ENCODE measurements around the gene TESMIN.

Gene TESMIN

GRCh38 chr11:68709062-68709461, 42.3 kb downstream of the TESMIN start:
- no peak for FAIRE-seq

- no peak for FAIRE-seq
These were observed 43.8 kb downstream of the TESMIN start for GRCh38 chr11:68707527-68707926.

GRCh38 chr11:68704887-68705286, 46.4 kb downstream of the TESMIN start:
- no peak for FAIRE-seq

- no peak for FAIRE-seq
These were observed 52.3 kb downstream of the TESMIN start for GRCh38 chr11:68698993-68699392.

GRCh38 chr11:68695531-68695930, 55.8 kb downstream of the TESMIN start:
- no peak for FAIRE-seq

- FAIRE-seq = no peak
These were observed 56.7 kb downstream of the TESMIN start for GRCh38 chr11:68694431-68695297.

GRCh38 chr11:68693484-68693882, 57.8 kb downstream of the TESMIN start:
- FAIRE-seq = no peak

- FAIRE-seq = no peak
These were observed 58.3 kb downstream of the TESMIN start for GRCh38 chr11:68692871-68693483.

- FAIRE-seq = no peak
These were observed 59.2 kb downstream of the TESMIN start for GRCh38 chr11:68692115-68692514.

GRCh38 chr11:68691402-68691784, 59.9 kb downstream of the TESMIN start:
- no peak for FAIRE-seq

GRCh38 chr11:68690671-68691401, 60.5 kb downstream of the TESMIN start:
- no peak for FAIRE-seq

- FAIRE-seq = no peak
These were observed 61.3 kb downstream of the TESMIN start for GRCh38 chr11:68689737-68690625.

- FAIRE-seq = no peak
These were observed 62.4 kb downstream of the TESMIN start for GRCh38 chr11:68688881-68689280.

- FAIRE-seq = no peak
These were observed 63.3 kb downstream of the TESMIN start for GRCh38 chr11:68687986-68688385.

GRCh38 chr11:68687311-68687710, 64.0 kb downstream of the TESMIN start:
- FAIRE-seq = no peak

GRCh38 chr11:68686486-68686885, 64.8 kb downstream of the TESMIN start:
- FAIRE-seq = no peak

- FAIRE-seq = no peak
These were observed 65.5 kb downstream of the TESMIN start for GRCh38 chr11:68685656-68686380.

- no peak for FAIRE-seq
These were observed 66.6 kb downstream of the TESMIN start, which contains the start of gene GAL for GRCh38 chr11:68684385-68685356. GAL (plus strand) TSS chr11:68684544; CDS start chr11:68684924, 380 bp downstream.

GRCh38 chr11:68683536-68684384, 67.6 kb downstream of the TESMIN start:
- FAIRE-seq = no peak

GRCh38 chr11:68683121-68683520, 68.2 kb downstream of the TESMIN start:
- no peak for FAIRE-seq
